Measurements from ENCODE around the gene ZEB2.

DNA sequence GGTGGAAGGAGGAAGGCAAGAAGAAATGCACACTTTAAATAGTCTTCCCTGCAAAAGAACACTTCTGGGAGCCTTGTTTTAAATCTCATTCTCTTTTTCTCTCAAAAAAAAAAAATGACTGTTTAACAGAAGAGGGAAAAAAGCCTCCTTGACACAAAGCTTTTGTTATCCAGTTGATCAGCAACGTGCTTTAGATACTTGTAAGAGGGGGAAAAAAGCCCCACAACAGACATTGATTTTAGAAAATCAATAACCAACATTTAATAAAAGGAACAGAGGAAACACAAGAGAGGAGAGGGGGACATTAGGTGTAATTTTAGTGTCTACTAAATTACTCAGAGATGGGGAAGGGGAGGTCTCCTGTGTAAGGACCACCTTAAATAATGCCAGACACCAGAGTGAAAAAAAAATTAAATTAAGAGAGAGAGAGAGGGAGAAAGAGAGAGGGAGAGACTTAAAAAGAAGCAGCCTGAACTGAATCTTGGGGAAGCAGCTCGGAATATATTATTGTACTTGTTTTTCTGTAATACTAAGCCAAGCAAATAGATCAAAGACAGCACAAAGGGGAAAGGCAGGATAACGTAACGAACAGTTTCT, 4.7 kb downstream of the ZEB2 start:
- TF ChIP-seq EZH2 (IDR thresholded peaks at IDR 0.05; ENCODE audit: borderline replicate concordance, insufficient read depth, low read length, poor library complexity, severe bottlenecking), result no peak
- TF ChIP-seq, protein P1, sequence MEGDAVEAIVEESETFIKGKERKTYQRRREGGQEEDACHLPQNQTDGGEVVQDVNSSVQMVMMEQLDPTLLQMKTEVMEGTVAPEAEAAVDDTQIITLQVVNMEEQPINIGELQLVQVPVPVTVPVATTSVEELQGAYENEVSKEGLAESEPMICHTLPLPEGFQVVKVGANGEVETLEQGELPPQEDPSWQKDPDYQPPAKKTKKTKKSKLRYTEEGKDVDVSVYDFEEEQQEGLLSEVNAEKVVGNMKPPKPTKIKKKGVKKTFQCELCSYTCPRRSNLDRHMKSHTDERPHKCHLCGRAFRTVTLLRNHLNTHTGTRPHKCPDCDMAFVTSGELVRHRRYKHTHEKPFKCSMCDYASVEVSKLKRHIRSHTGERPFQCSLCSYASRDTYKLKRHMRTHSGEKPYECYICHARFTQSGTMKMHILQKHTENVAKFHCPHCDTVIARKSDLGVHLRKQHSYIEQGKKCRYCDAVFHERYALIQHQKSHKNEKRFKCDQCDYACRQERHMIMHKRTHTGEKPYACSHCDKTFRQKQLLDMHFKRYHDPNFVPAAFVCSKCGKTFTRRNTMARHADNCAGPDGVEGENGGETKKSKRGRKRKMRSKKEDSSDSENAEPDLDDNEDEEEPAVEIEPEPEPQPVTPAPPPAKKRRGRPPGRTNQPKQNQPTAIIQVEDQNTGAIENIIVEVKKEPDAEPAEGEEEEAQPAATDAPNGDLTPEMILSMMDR (IDR thresholded peaks at IDR 0.05; ENCODE audit: poor library complexity, severe bottlenecking), result no peak
- TF ChIP-seq, protein P2, sequence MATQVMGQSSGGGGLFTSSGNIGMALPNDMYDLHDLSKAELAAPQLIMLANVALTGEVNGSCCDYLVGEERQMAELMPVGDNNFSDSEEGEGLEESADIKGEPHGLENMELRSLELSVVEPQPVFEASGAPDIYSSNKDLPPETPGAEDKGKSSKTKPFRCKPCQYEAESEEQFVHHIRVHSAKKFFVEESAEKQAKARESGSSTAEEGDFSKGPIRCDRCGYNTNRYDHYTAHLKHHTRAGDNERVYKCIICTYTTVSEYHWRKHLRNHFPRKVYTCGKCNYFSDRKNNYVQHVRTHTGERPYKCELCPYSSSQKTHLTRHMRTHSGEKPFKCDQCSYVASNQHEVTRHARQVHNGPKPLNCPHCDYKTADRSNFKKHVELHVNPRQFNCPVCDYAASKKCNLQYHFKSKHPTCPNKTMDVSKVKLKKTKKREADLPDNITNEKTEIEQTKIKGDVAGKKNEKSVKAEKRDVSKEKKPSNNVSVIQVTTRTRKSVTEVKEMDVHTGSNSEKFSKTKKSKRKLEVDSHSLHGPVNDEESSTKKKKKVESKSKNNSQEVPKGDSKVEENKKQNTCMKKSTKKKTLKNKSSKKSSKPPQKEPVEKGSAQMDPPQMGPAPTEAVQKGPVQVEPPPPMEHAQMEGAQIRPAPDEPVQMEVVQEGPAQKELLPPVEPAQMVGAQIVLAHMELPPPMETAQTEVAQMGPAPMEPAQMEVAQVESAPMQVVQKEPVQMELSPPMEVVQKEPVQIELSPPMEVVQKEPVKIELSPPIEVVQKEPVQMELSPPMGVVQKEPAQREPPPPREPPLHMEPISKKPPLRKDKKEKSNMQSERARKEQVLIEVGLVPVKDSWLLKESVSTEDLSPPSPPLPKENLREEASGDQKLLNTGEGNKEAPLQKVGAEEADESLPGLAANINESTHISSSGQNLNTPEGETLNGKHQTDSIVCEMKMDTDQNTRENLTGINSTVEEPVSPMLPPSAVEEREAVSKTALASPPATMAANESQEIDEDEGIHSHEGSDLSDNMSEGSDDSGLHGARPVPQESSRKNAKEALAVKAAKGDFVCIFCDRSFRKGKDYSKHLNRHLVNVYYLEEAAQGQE (IDR thresholded peaks at IDR 0.05; ENCODE audit: borderline replicate concordance), result no peak
- no peak for TF ChIP-seq POLR2AphosphoS5 (IDR thresholded peaks at IDR 0.05)
- TF ChIP-seq EP300 (conservative IDR thresholded peaks at IDR 0.05; ENCODE audit: poor library complexity, severe bottlenecking), result no peak
